Ascending aorta (tissue), 2 donors: Measurements from ENCODE around the gene MAP3K1. TPM values are rescaled to one million over a fixed set of nuclear protein-coding genes. Genes with fewer than 3 reads are reported as not detected.

Experiments
- DNase-seq, 2 donors: peaks; one replicate each; pipeline ENCODE4 v3.0.0-alpha.2; 2019; ENCODE audit warnings: low spot score in 2 of 2
- H3K27ac ChIP-seq, 2 donors: fragments of 200-600 bp; sonication (generic); one replicate each; pipeline ENCODE4 v1.5.1; 2016 to 2017; ENCODE audit warnings: mild to moderate bottlenecking in 1 of 2
- H3K27me3 ChIP-seq: fragments of 200-600 bp; sonication (generic); one replicate; pipeline ENCODE4 v1.5.1; 2017
- H3K36me3 ChIP-seq, 2 donors: fragments of 200-600 bp; sonication (generic); one replicate each; pipeline ENCODE4 v1.5.1; 2016
- H3K4me1 ChIP-seq, 2 donors: fragments of 200-600 bp; sonication (generic); one replicate each; pipeline ENCODE4 v1.5.1; 2016 to 2017; ENCODE audit warnings: mild to moderate bottlenecking in 1 of 2
- H3K4me3 ChIP-seq, 2 donors: fragments of 200-600 bp; sonication (generic); one replicate each; pipeline ENCODE4 v1.5.1; 2016 to 2017; ENCODE audit warnings: mild to moderate bottlenecking in 1 of 2
- H3K9me3 ChIP-seq, 2 donors: fragments of 200-600 bp; sonication (generic); one replicate each; pipeline ENCODE4 v1.5.1; 2016
- intact Hi-C: fragments of 100-400 bp; cut with DNase I; formaldehyde crosslinking; loops from one replicate; pipeline ENCODE4 v1.15.1; 2023
- total RNA-seq: library from RNA; depleted of rRNA; stranded (reverse); fragments of >200 nt; gene quantifications from one replicate; pipeline ENCODE4 v1.1.0, GENCODE V29; 2016
- TF ChIP-seq, protein P1 (sequence below), 3 experiments: fragments of 200-600 bp in 2 of 3; fragments of 450-650 bp in 1 of 3; sonication (generic) in 2 of 3; IDR thresholded peaks; one replicate each; pipeline ENCODE4 v1.5.1; 2016 to 2019; ENCODE audit warnings: antibody characterized with exemption in 3 of 3, mild to moderate bottlenecking in 1 of 3, moderate library complexity in 1 of 3

MAP3K1 gene
- total RNA-seq, 1 donor from 2014 or later, result 14.7 TPM

DNA sequence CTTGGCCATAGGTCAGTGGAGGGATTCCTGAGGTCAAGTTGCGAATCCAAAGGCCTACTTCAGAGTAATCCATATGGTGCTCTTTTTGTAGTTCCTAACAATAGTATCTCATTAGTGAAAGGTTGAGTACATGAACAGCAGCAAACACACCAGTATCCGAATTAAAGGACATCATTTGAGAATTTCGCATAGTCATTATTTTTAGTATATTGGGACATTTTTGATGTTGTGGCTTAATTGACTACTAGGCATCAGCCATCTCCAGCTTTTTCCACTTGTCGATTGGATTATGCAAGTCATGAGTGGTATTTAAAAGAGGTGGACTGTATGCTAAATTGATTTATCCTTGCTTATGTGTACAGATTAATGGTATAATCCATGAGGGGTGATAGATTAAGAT is 23.7 kb downstream of the MAP3K1 start:
- Histone ChIP-seq H3K9me3 (no peaks in the 10 kb centered on the region), H3K27ac (peak overlapping the region; percentile 28 to 34), H3K36me3 (no peaks in the 10 kb centered on the region), H3K4me1 (no peaks in the 10 kb centered on the region), H3K4me3 (peak overlapping the region in 1 of 2 donors; percentile 12), H3K27me3 (no peaks in the 10 kb centered on the region)
- intact Hi-C loops, result loop anchor here (10.0 kb wide), 1 partner anchor 904 kb away; no protein-coding TSS in a partner anchor
- TF ChIP-seq, protein P1, sequence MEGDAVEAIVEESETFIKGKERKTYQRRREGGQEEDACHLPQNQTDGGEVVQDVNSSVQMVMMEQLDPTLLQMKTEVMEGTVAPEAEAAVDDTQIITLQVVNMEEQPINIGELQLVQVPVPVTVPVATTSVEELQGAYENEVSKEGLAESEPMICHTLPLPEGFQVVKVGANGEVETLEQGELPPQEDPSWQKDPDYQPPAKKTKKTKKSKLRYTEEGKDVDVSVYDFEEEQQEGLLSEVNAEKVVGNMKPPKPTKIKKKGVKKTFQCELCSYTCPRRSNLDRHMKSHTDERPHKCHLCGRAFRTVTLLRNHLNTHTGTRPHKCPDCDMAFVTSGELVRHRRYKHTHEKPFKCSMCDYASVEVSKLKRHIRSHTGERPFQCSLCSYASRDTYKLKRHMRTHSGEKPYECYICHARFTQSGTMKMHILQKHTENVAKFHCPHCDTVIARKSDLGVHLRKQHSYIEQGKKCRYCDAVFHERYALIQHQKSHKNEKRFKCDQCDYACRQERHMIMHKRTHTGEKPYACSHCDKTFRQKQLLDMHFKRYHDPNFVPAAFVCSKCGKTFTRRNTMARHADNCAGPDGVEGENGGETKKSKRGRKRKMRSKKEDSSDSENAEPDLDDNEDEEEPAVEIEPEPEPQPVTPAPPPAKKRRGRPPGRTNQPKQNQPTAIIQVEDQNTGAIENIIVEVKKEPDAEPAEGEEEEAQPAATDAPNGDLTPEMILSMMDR (IDR thresholded peaks at IDR 0.05), result no peak
- DNase-seq, result no peak

DNA sequence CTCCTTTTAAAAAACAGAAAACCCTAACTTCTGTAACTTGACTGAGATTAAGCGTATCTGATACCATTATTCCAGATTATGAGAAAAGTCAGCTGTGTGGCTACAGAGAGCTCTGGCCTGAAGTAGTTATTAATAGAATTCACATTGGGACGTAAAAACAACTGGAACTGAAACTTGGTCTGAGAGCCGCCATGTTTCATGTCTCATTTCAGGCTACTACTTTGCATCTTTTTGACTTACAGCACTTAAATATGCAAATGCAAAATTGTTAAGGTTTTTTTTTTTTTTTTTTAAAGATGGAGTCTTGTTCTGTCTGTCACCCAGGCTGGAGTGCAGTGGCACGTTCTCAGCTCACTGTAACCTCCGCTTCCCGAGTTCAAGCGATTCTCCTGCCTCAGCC is 25.2 kb downstream of the MAP3K1 start:
- intact Hi-C loops, result no loop called here
- no peak for DNase-seq
- Histone ChIP-seq H3K4me3 (no peak overlapping the region), H3K4me1 (no peaks in the 10 kb centered on the region), H3K36me3 (no peaks in the 10 kb centered on the region), H3K27ac (peak overlapping the region in 1 of 2 donors; percentile 18), H3K9me3 (no peaks in the 10 kb centered on the region), H3K27me3 (no peaks in the 10 kb centered on the region)
- TF ChIP-seq, protein P1 (IDR thresholded peaks at IDR 0.05), result no peak

DNA sequence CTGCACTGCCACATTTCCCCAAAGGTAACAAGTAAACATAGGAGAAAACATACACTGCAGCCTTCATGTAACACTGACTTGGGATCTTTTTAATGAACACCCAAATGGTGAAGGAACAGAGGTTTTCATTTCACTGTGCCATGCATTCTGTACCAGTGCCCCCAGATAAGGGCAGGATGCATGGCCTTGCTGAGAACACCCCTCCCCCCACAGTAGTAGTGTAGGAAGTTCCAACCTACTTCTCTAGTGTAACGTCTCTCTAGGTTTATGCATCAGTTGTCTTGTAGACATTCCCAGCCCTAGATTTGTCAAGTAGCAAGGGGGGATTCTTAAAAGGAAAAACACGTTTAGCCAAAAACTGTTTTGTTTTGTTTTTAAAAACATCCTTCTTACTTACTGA is 29.9 kb downstream of the MAP3K1 start:
- intact Hi-C loops, result no loop called here
- Histone ChIP-seq H3K36me3 (no peaks in the 10 kb centered on the region), H3K27ac (no peak overlapping the region), H3K4me1 (peaks cover 0 to 3% of the 10 kb centered on the region in 2 donors), H3K9me3 (no peaks in the 10 kb centered on the region), H3K4me3 (no peak overlapping the region), H3K27me3 (no peaks in the 10 kb centered on the region)
- no peak for DNase-seq
- TF ChIP-seq, protein P1 (IDR thresholded peaks at IDR 0.05), result no peak

DNA sequence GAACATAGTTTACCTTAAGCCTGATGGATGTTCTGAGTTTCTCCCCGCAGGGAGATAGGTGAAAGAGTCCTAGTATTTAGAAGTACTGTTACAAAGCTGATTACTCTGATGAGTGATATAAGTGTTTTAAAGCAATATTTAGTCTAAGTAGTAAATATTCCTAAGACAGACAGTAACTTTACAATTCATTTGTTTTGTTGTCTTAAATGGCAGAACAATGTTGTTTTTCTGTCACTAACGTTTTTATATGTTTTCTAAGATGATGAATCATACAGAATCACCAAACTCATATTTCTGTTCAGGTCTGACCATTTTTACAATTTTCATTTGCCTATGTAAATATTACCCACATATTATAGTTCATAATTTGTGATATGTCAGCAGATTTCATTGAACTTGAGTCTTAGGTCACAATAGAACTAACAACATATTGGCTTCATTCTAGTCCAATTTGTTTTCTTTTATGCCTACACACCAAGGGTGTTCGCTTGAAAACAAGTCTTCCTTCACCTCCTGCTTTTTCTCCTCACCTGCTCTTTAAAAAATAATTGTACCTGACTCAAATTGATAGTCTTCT is 30.6 kb downstream of the MAP3K1 start:
- H3K27ac ChIP-seq, result no peak overlapping the region
- DNase-seq, result no peak
- peaks cover under 1 to 3% of the 10 kb centered on the region in 2 donors for H3K4me1 ChIP-seq
- H3K36me3 ChIP-seq, result no peaks in the 10 kb centered on the region
- TF ChIP-seq, protein P1 (IDR thresholded peaks at IDR 0.05), result no peak
- intact Hi-C loops, result no loop called here
- no peak overlapping the region for H3K4me3 ChIP-seq
- no peaks in the 10 kb centered on the region for H3K9me3 ChIP-seq
- no peaks in the 10 kb centered on the region for H3K27me3 ChIP-seq

DNA sequence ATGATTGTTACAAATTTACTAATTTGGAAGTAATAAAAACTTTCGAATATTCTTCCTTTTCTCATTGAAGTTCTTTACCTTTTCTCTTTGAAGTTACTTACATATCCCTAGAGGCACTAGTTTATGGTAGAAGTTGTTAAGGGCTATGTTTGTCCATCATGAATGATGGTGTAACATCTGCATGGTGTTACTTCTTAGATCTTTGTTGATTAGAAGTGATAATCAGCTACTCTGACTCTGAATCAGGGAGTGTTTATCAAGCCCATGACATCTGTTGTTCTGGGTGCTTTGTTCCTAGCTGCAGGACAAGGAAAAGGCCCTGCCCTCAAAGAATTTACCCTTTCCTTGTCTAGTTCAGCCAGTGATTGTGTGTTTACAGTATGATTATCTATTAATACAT is 32.9 kb downstream of the MAP3K1 start:
- Histone ChIP-seq H3K4me3 (no peak overlapping the region), H3K27me3 (no peaks in the 10 kb centered on the region), H3K36me3 (no peaks in the 10 kb centered on the region), H3K4me1 (peaks cover 4 to 15% of the 10 kb centered on the region in 2 donors), H3K27ac (no peak overlapping the region), H3K9me3 (no peaks in the 10 kb centered on the region)
- TF ChIP-seq, protein P1 (IDR thresholded peaks at IDR 0.05), result no peak
- DNase-seq, result no peak
- intact Hi-C loops, result no loop called here

DNA sequence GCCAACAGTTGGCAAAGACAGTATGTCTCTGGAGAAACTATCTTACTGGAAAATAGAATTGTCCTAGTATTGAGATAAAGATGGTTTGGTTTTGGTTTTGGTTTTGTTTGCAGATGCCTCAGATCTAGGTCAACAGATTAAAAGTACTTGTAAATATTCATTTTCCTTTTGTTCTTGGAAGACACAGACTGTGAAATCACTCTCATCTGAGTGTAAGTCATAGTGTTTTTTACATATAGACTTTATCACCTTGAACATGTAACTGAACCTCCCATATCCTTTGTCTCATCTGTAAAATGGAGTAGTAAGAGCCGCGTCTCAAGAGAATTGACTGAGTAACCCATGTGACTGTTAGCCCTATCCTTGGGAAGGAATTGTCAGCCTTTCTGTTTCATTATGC is 34.3 kb downstream of the MAP3K1 start:
- Histone ChIP-seq H3K9me3 (no peaks in the 10 kb centered on the region), H3K4me3 (no peak overlapping the region), H3K27ac (no peak overlapping the region), H3K4me1 (peaks cover 4 to 18% of the 10 kb centered on the region in 2 donors), H3K27me3 (no peaks in the 10 kb centered on the region), H3K36me3 (no peaks in the 10 kb centered on the region)
- intact Hi-C loops, result no loop called here
- no peak for DNase-seq
- TF ChIP-seq, protein P1 (IDR thresholded peaks at IDR 0.05), result no peak
